ENCODE data around the gene ARFRP1. TPM values are rescaled to one million over a fixed set of nuclear protein-coding genes. Genes with fewer than 3 reads are reported as not detected.
A peak's percentile ranks its signal among the peaks of the same experiment; 100 is the strongest.

ARFRP1 gene
- total RNA-seq, 2 experiments from 2014 or later: 62.6 to 62.7 TPM

DNA sequence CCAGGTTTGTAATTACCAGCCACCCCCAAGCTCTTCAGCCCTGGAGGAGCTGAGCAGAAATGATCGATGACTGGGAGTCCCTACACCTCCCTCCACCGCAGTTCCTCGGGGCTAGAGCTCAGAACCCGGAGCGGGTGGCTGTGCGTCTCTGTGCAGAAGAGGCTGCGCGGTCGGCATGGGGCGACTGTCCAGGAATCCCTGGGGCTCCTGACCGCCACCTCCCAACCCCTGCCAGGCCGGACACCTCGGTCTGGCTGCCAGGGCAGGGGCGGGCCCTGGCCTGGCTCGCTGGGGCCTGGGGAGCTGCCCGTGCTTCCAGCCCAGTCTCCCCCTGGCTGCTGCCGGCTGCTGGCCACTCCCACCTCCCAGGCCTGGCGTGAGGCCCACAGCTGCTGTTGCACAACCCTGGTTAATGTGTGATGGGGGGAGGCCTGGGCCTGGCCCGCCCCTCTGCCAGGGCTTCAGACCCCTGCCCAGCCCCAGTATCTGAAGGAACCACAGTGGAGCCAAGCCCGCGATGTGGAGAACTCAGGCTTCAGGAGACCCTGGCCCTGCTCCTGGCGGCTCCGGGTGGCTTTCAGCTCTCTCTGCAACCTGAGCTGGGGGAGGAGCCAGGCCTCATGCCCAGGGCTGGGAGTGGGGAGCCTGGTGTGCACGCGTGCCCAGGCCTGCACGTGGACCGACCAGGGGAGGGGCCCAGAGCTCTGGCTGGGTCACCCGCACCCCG lies 33.0 kb upstream of the ARFRP1 start:
- no peaks in the 10 kb centered on the region for H3K9me3 Mint-ChIP-seq (ENCODE audit: low read depth)
- H3K4me3 Mint-ChIP-seq: peak overlapping the region; percentile 61
- H3K4me1 Mint-ChIP-seq: peaks cover 16% of the 10 kb centered on the region
- DNase-seq (peak; percentile 71), ATAC-seq (peak; percentile 10)
- CTCF ChIA-PET: interaction anchor here (0.6 to 3.3 kb wide), 8 partner anchors 10 to 124 kb away, joined by 3 to 25 read pairs (median 3); partner anchors contain the start of genes ARFRP1, TPD52L2 and ZGPAT
- H3K27ac Mint-ChIP-seq: no peak overlapping the region
- H3K36me3 Mint-ChIP-seq: no peaks in the 10 kb centered on the region
- no peaks in the 10 kb centered on the region for H3K27me3 Mint-ChIP-seq

DNA sequence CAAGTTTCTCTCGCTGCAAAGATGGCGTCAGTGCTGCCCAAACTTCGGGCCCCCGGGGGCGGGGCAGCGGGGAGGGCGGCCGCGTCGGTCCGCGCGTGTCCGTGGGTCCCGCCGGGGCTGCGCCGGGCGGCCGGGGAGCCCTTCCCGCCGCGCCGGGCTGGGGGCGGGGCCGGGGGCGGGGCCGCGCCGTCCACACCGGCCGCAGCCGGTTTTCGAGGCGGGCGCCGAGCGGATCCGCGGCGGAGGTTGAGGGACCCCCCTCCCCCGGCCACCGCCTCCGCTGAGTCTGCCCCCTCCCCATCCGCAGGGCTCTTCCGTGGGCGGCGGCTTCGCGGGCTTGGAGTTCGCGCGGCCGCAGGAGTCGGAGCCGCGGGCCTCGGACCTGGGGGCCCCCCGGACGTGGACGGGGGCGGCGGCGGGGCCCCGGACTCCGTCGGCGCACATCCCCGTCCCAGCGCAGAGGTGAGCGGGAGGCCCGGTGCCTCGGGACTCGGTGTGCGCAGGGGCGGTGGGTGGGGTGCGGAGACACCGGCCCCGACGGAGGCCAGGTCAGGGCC lies 32.4 kb upstream of the ARFRP1 start:
- H3K36me3 Mint-ChIP-seq: no peaks in the 10 kb centered on the region
- peak; percentile 66 for DNase-seq
- H3K27ac Mint-ChIP-seq: no peak overlapping the region

DNA sequence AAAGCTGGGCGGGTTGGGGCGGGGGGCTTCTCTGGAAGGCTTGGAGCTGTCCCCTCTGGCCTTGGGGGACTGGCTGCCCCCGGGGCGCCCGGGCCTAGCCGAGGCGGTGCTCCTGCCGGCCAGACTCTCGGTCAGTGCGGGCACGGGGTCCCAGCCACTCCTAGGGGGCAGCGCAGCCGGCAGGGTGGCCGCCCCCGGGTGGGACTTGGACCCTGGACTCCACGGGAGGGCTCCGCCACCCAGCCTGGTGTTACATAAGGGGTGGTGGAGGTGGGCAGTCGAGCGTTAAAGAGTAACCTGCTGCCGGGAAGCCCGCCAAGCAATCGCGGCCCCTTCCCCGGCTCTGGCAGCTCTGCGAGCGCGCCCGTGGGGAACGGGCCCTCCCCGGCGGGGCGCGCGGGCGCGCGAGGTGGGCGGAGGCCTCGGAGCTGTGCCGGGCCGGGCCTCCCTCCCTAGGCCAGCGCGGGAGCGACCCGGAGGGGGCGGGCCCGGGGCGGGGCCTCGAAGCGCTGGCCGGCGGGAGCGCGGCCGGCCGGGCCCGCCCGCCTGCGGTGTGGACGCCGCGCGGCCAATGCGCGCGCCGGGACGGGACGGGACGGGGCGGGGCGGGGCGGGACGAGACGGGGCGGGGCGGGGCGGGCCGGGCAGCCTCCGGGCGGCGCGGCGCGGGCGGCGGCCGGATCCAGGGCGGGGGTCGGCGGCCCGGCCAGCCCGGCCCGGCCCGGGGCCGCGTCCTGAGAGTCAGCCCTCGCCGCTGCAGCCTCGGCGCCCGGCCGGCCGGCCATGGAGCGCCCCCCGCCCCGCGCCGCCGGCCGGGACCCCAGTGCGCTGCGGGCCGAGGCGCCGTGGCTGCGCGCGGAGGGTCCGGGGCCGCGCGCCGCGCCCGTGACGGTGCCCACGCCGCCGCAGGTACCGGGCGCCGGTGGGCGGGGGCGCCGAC lies 31.6 kb upstream of the ARFRP1 start, which contains the start of gene SLC2A4RG:
TSS of gene SLC2A4RG (plus strand) at position 647 of the 940 bp plus-strand sequence. CDS start at position 784, 137 bp downstream.
- Mint-ChIP-seq H3K4me3 (peak within 1 kb of the TSS; percentile 80), H3K9me3 (ENCODE audit: low read depth) (no peaks in the 10 kb centered on the region), H3K4me1 (peaks cover 23% of the 10 kb centered on the region), H3K27me3 (no peaks in the 10 kb centered on the region), H3K36me3 (no peaks in the 10 kb centered on the region), H3K27ac (no peak within 1 kb of the TSS)
- peak; percentile 71 for DNase-seq
- CTCF ChIA-PET: interaction anchor here (1.1 to 2.1 kb wide), 3 partner anchors 11 to 125 kb away, joined by 6 to 7 read pairs (median 6); partner anchors contain the start of genes ARFRP1 and ZGPAT
- ATAC-seq: peak; percentile 57

More for the DNA sequence above, 32.4 kb upstream of the ARFRP1 start:
- ATAC-seq: peak; percentile 18
- no peaks in the 10 kb centered on the region for H3K9me3 Mint-ChIP-seq (ENCODE audit: low read depth)
- H3K4me1 Mint-ChIP-seq: peaks cover 21% of the 10 kb centered on the region
- H3K4me3 Mint-ChIP-seq: peak overlapping the region; percentile 61
- no peaks in the 10 kb centered on the region for H3K27me3 Mint-ChIP-seq
- CTCF ChIA-PET: interaction anchor here (0.6 to 3.3 kb wide), 8 partner anchors 10 to 124 kb away, joined by 3 to 25 read pairs (median 3); partner anchors contain the start of genes ARFRP1, TPD52L2 and ZGPAT

DNA sequence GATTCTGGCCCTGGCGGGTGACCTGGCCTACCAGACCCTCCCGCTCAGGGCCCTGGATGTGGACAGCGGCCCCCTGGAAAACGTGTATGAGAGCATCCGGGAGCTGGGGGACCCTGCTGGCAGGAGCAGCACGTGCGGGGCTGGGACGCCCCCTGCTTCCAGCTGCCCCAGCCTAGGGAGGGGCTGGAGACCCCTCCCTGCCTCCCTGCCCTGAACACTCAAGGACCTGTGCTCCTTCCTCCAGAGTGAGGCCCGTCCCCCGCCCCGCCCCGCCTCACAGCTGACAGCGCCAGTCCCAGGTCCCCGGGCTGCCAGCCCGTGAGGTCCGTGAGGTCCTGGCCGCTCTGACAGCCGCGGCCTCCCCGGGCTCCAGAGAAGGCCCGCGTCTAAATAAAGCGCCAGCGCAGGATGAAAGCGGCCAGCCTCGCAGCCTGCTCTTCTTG lies 30.9 kb upstream of the ARFRP1 start:
- H3K9me3 Mint-ChIP-seq (ENCODE audit: low read depth): no peaks in the 10 kb centered on the region
- DNase-seq (peak; percentile 57), ATAC-seq (no peak)
- peaks cover 29% of the 10 kb centered on the region for H3K4me1 Mint-ChIP-seq
- peaks cover 5% of the 10 kb centered on the region for H3K36me3 Mint-ChIP-seq
- H3K27ac Mint-ChIP-seq: no peak overlapping the region
- peak overlapping the region; percentile 80 for H3K4me3 Mint-ChIP-seq
- no peaks in the 10 kb centered on the region for H3K27me3 Mint-ChIP-seq
- CTCF ChIA-PET: interaction anchor here (1.1 to 3.4 kb wide), 5 partner anchors 12 to 125 kb away, joined by 5 to 27 read pairs (median 6); partner anchors contain the start of genes ARFRP1 and ZGPAT

DNA sequence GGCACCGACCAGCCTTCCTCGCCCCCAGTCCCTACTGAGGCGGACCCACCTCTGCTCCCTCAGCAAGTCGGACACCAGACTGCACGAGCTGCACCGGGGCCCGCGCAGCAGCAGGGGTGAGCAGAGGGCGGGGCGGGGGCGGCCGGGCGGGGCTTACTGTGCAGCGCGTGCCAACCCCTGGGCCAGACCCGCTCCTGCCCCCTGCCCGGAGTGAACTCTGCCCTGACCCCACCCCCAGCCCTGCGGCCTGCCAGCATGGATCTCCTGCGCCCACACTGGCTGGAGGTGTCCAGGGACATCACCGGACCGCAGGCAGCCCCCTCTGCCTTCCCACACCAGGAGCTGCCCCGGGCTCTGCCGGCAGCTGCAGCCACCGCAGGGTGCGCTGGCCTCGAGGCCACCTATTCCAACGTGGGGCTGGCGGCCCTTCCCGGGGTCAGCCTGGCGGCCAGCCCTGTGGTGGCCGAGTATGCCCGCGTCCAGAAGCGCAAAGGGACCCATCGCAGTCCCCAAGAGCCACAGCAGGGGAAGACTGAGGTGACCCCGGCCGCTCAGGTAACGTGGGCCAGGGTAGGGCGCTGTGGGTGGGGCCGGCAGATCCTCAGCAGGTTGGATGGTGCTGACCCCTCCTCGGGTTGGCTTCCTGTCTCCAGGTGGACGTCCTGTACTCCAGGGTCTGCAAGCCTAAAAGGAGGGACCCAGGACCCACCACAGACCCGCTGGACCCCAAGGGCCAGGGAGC lies 30.3 kb upstream of the ARFRP1 start:
- DNase-seq: peak; percentile 60
- Mint-ChIP-seq H3K4me3 (peak overlapping the region; percentile 80), H3K27ac (no peak overlapping the region), H3K27me3 (no peaks in the 10 kb centered on the region), H3K9me3 (ENCODE audit: low read depth) (no peaks in the 10 kb centered on the region), H3K36me3 (peaks cover 8% of the 10 kb centered on the region), H3K4me1 (peaks cover 29% of the 10 kb centered on the region)
- CTCF ChIA-PET: interaction anchor here (1.1 to 3.4 kb wide), 4 partner anchors 17 to 126 kb away, joined by 3 to 27 read pairs (median 6); partner anchors contain the start of genes ARFRP1 and ZGPAT
- peak; percentile 14 for ATAC-seq

DNA sequence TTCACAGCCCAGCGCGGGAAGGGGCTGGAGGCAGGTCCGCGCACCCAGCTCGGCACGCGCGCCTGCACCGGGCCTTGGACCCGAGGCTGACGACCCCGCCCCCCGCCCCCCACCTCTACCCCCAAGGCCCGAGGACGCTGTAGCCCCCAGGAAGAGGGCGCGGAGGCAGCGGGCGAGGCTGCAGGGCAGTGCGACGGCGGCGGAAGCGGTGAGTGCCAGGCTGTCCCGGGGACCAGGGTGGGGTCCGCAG lies 29.8 kb upstream of the ARFRP1 start:
- CTCF ChIA-PET: interaction anchor here (1.1 to 3.4 kb wide), 6 partner anchors 16 to 301 kb away, joined by 3 to 27 read pairs (median 6); partner anchors contain the start of genes ARFRP1, PTK6 and ZGPAT
- no peak overlapping the region for H3K27ac Mint-ChIP-seq
- H3K27me3 Mint-ChIP-seq: no peaks in the 10 kb centered on the region
- peak overlapping the region; percentile 80 for H3K4me3 Mint-ChIP-seq
- peak; percentile 1 for ATAC-seq
- H3K9me3 Mint-ChIP-seq (ENCODE audit: low read depth): no peaks in the 10 kb centered on the region
- H3K36me3 Mint-ChIP-seq: peaks cover 8% of the 10 kb centered on the region
- DNase-seq: no peak
- peaks cover 29% of the 10 kb centered on the region for H3K4me1 Mint-ChIP-seq

DNA sequence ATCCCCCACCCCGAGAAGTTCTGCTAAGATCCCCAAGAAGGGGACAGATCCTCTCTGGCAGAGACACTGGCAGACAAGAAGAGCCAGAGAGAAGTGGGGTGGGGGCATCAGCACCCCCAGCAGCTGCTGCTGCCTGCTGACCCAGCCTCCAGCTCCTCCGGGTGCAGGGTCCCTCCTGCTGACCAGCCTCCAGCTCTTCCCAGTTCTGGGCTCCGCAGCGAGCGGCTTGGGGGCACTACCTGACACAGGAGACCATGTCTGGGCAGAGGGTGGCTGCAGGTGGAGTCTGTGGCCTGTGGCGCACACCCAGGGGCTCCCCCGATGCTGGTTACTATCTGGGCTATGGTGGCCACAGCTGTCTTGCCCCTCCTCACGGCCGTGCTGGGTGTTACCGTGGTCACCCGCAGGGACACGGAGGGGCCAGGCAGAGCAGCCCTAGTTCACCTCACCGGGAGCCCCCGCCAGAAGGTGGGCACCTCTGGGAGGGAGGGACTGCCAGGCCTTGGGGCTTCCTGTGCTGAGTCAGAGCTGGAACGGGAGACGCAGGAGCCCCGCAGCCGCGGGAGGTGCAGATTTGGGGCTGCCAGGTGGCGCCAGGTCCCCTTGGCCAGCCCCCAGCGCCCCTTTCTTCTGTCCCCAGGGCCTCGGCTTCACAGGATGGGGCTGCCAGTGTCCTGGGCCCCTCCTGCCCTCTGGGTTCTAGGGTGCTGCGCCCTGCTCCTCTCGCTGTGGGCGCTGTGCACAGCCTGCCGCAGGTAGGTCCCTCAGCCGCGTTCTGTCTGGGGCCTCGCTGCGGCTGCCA lies 29.3 kb upstream of the ARFRP1 start:
- peak overlapping the region; percentile 90 for H3K27ac Mint-ChIP-seq
- no peaks in the 10 kb centered on the region for H3K27me3 Mint-ChIP-seq
- ATAC-seq (peak; percentile 28), DNase-seq (peak; percentile 86)
- no peaks in the 10 kb centered on the region for H3K9me3 Mint-ChIP-seq (ENCODE audit: low read depth)
- peaks cover 29% of the 10 kb centered on the region for H3K4me1 Mint-ChIP-seq
- peaks cover 8% of the 10 kb centered on the region for H3K36me3 Mint-ChIP-seq
- peak overlapping the region; percentile 80 for H3K4me3 Mint-ChIP-seq
- CTCF ChIA-PET: interaction anchor here (0.9 to 3.4 kb wide), 17 partner anchors 10 to 341 kb away, joined by 3 to 27 read pairs (median 5); partner anchors contain the start of genes ARFRP1, PTK6, RTEL1 and TPD52L2

DNA sequence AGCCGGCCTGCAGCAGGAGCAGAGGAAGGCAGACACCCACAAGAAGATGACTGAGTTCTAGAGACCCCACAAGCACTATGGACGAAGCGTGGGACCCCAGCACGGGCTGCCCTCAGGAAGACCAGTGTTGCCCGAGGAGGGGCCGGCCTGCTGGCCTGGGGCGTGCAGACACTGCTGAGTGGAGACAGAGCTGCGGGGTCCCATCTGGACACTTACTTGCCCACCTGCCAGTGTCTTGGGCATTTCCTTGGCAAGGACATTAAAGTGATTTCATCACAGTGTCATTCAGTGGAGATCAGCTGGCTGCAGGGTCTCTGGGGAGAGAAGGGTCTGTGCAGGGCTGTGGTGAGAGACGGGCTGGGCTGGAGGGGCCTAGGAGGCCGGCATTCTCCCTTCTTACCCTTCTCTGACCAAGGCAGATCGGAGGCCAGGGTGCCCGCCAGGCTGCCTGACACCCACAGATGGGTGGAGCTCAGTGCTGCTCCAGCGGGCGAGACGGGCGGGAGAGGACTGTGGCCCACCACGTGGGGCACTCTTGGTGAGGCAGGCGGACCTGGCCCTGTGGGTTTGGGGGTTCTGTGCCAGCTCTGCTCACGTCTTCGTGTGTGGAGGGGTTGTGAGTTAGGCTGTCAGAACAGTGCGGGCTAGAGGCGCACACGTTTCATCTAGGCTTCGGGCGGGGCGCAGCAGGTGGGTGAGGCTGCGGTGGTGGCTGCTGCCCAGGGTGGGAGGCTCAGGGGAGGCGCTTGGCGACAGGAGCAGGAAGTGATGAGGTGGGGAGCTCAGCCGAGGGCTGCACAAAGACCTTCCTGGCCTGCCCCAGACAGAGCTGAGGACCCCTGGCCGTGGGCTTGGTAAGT lies 28.3 kb upstream of the ARFRP1 start, which contains the start of gene LIME1:
TSS of gene LIME1 (plus strand) at position 806 of the 860 bp plus-strand sequence. CDS start 886 bp downstream, outside the sequence.
- peak within 1 kb of the TSS; percentile 90 for H3K27ac Mint-ChIP-seq
- H3K4me1 Mint-ChIP-seq: peaks cover 29% of the 10 kb centered on the region
- H3K4me3 Mint-ChIP-seq: peak within 1 kb of the TSS; percentile 80
- DNase-seq: peak; percentile 92
- H3K27me3 Mint-ChIP-seq: no peaks in the 10 kb centered on the region
- ATAC-seq: peak; percentile 43
- no peaks in the 10 kb centered on the region for H3K9me3 Mint-ChIP-seq (ENCODE audit: low read depth)
- CTCF ChIA-PET: interaction anchor here (0.9 to 3.4 kb wide), 16 partner anchors 9 to 342 kb away, joined by 3 to 27 read pairs (median 4); partner anchors contain the start of genes ARFRP1, PTK6, RTEL1 and TPD52L2
- H3K36me3 Mint-ChIP-seq: peaks cover 8% of the 10 kb centered on the region

DNA sequence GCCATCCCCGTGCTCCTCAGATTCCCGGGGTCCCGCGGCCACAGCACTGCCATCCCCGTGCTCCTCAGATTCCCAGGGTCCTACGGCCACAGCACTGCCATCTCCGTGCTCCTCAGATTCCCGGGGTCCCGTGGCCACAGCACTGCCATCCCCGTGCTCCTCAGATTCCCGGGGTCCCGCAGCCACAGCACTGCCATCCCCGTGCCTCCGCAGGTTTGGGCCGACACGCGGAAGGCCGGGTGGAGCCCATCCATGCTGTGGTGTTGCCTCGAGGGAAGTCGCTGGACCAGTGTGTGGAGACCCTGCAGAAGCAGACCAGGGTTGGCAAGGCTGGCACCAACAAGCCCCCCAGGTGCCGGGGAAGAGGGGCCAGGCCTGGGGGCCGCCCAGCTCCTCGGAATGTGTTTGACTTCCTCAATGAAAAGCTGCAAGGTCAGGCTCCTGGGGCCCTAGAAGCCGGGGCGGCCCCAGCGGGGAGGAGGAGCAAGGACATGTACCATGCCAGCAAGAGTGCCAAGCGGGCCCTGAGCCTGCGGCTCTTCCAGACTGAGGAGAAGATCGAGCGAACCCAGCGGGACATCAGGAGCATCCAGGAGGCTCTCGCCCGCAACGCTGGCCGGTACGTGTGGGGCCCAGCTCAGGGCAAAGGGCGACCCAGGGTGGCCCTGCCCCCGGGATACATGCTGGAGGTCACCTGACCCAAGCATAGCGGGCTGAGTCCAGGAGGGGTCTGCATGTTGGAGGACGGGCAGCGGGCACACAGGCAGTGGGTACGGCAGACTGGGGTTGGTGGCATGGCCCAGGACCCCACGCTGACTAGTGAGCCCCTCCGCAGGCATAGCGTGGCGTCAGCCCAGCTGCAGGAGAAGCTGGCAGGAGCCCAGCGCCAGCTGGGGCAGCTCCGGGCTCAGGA lies 27.4 kb upstream of the ARFRP1 start:
- CTCF ChIA-PET: interaction anchor here (1.0 to 3.4 kb wide), 7 partner anchors 16 to 303 kb away, joined by 3 to 27 read pairs (median 6); partner anchors contain the start of genes ARFRP1, TPD52L2 and ZGPAT
- Mint-ChIP-seq H3K36me3 (peaks cover 10% of the 10 kb centered on the region), H3K4me3 (no peak overlapping the region), H3K27me3 (no peaks in the 10 kb centered on the region), H3K4me1 (peaks cover 29% of the 10 kb centered on the region), H3K27ac (no peak overlapping the region), H3K9me3 (ENCODE audit: low read depth) (no peaks in the 10 kb centered on the region)
- peak; percentile 42 for DNase-seq
- ATAC-seq: no peak
